ENCODE results near the gene SPTLC2.

The SPTLC2 gene

DNA sequence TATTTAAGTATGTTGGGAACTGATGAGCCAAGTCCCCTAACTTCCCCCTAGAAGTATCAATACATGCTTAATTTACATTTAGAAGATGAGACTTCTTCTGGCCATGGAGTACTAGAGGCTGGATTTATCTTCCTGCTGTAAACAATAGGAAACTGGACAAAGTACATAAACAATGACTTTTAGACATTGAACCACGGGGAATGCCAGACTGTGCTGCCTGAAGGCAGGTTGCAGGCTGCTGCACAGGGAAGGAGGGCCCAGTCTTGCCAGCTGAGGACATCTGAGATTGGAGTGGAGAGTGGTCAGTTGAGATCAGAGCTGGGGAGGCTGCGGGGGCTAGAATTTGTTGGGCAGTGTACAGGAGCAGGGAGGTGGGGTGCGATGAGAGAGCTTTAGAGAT, 93.3 kb downstream of the SPTLC2 start:
- H4K20me1 ChIP-seq (ENCODE audit: insufficient read depth, low read length, poor library complexity, severe bottlenecking): no peaks in the 10 kb centered on the region

DNA sequence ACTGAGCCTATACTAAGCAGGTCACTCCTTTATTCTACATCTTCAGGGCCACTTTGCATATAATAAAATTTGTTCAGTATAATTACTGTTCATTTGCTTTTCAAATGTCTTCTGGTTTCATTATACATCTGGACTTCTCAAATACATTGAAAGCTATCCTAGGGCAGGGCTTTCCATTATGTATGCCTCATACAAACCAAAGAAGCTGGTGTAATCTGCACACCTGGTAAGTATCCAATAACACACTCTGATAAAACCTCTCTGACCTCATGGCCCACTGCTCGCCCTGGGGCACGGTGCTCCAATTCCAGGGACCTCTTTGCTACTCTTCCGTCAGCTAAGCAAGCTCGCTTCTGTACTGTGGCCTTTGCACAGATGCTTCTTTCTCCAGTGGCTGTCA, 95.9 kb downstream of the SPTLC2 start:
- TF ChIP-seq, protein P1, sequence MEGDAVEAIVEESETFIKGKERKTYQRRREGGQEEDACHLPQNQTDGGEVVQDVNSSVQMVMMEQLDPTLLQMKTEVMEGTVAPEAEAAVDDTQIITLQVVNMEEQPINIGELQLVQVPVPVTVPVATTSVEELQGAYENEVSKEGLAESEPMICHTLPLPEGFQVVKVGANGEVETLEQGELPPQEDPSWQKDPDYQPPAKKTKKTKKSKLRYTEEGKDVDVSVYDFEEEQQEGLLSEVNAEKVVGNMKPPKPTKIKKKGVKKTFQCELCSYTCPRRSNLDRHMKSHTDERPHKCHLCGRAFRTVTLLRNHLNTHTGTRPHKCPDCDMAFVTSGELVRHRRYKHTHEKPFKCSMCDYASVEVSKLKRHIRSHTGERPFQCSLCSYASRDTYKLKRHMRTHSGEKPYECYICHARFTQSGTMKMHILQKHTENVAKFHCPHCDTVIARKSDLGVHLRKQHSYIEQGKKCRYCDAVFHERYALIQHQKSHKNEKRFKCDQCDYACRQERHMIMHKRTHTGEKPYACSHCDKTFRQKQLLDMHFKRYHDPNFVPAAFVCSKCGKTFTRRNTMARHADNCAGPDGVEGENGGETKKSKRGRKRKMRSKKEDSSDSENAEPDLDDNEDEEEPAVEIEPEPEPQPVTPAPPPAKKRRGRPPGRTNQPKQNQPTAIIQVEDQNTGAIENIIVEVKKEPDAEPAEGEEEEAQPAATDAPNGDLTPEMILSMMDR (conservative IDR thresholded peaks at IDR 0.05; ENCODE audit: low read length): no peak
- no peak for TF ChIP-seq EZH2phosphoT487 (IDR thresholded peaks at IDR 0.05; ENCODE audit: borderline replicate concordance)
- Histone ChIP-seq H3K27me3 (ENCODE audit: insufficient read depth, low read length, poor library complexity, severe bottlenecking) (no peaks in the 10 kb centered on the region), H3K4me3 (ENCODE audit: low read length, poor library complexity, severe bottlenecking) (no peak overlapping the region), H4K20me1 (ENCODE audit: insufficient read depth, low read length, poor library complexity, severe bottlenecking) (no peaks in the 10 kb centered on the region), H3K36me3 (ENCODE audit: insufficient read depth, low read length) (peaks cover 53% of the 10 kb centered on the region), H3K9me2 (replicated peaks; ENCODE audit: low read depth, low read length) (no peaks in the 10 kb centered on the region), H3K4me1 (ENCODE audit: insufficient read depth, low read length, poor library complexity, severe bottlenecking) (no peaks in the 10 kb centered on the region), H3K9me3 (ENCODE audit: insufficient read depth, low read depth, low read length) (no peaks in the 10 kb centered on the region), H3K79me2 (ENCODE audit: insufficient read depth, low read length) (no peaks in the 10 kb centered on the region), H3F3A (ENCODE audit: low read depth) (no peaks in the 10 kb centered on the region), H3K4me2 (ENCODE audit: low read depth, low read length, poor library complexity, severe bottlenecking) (no peak overlapping the region), H3K9ac (ENCODE audit: low read depth, low read length, poor library complexity, severe bottlenecking) (no peak overlapping the region), H2AFZ (ENCODE audit: low read length) (no peak overlapping the region)

More for the DNA sequence above, 93.3 kb downstream of the SPTLC2 start:
- no peaks in the 10 kb centered on the region for H3K9me2 ChIP-seq (replicated peaks; ENCODE audit: low read depth, low read length)
- peaks cover 29% of the 10 kb centered on the region for H3K36me3 ChIP-seq (ENCODE audit: insufficient read depth, low read length)
- TF ChIP-seq EZH2phosphoT487 (IDR thresholded peaks at IDR 0.05; ENCODE audit: borderline replicate concordance): no peak
- TF ChIP-seq, protein P1 (conservative IDR thresholded peaks at IDR 0.05; ENCODE audit: low read length): no peak
- H3K4me2 ChIP-seq (ENCODE audit: low read depth, low read length, poor library complexity, severe bottlenecking): no peak overlapping the region
- H3K4me1 ChIP-seq (ENCODE audit: insufficient read depth, low read length, poor library complexity, severe bottlenecking): no peaks in the 10 kb centered on the region
- H3K4me3 ChIP-seq (ENCODE audit: low read length, poor library complexity, severe bottlenecking): no peak overlapping the region
- no peaks in the 10 kb centered on the region for H3K9me3 ChIP-seq (ENCODE audit: insufficient read depth, low read depth, low read length)
- H3K79me2 ChIP-seq (ENCODE audit: insufficient read depth, low read length): no peaks in the 10 kb centered on the region
- no peaks in the 10 kb centered on the region for H3K27me3 ChIP-seq (ENCODE audit: insufficient read depth, low read length, poor library complexity, severe bottlenecking)
- H3F3A ChIP-seq (ENCODE audit: low read depth): no peaks in the 10 kb centered on the region
- no peak overlapping the region for H2AFZ ChIP-seq (ENCODE audit: low read length)
- no peak overlapping the region for H3K9ac ChIP-seq (ENCODE audit: low read depth, low read length, poor library complexity, severe bottlenecking)

DNA sequence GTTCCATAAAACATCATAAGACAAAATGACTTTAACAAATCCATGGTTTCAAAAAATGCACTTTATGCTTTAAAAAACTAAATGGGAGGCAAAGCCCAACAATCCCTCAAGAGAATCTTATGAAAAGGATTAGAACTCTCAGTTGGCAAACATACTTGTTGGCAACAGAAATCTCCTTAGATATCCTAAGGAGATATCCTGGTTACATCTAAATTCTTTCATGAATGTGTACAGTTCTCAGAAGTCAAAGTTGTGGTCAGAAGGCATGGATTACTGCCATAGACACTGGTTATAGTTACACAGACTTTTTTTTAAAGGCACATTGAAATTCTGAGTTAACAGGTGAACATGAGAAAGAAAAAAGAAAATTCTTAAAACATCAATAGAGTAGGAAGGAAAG, 100.3 kb downstream of the SPTLC2 start:
- no peaks in the 10 kb centered on the region for H4K20me1 ChIP-seq (ENCODE audit: insufficient read depth, low read length, poor library complexity, severe bottlenecking)
- no peak overlapping the region for H3K4me3 ChIP-seq (ENCODE audit: low read length, poor library complexity, severe bottlenecking)
- no peaks in the 10 kb centered on the region for H3K79me2 ChIP-seq (ENCODE audit: insufficient read depth, low read length)
- TF ChIP-seq EZH2phosphoT487 (IDR thresholded peaks at IDR 0.05; ENCODE audit: borderline replicate concordance): no peak
- TF ChIP-seq, protein P1 (conservative IDR thresholded peaks at IDR 0.05; ENCODE audit: low read length): no peak
- no peak overlapping the region for H3K9ac ChIP-seq (ENCODE audit: low read depth, low read length, poor library complexity, severe bottlenecking)
- H3K4me1 ChIP-seq (ENCODE audit: insufficient read depth, low read length, poor library complexity, severe bottlenecking): no peaks in the 10 kb centered on the region
- peaks cover 62% of the 10 kb centered on the region for H3K36me3 ChIP-seq (ENCODE audit: insufficient read depth, low read length)
- H2AFZ ChIP-seq (ENCODE audit: low read length): no peak overlapping the region
- H3K4me2 ChIP-seq (ENCODE audit: low read depth, low read length, poor library complexity, severe bottlenecking): no peak overlapping the region
- no peaks in the 10 kb centered on the region for H3K9me3 ChIP-seq (ENCODE audit: insufficient read depth, low read depth, low read length)
- H3K27me3 ChIP-seq (ENCODE audit: insufficient read depth, low read length, poor library complexity, severe bottlenecking): no peaks in the 10 kb centered on the region
- no peaks in the 10 kb centered on the region for H3F3A ChIP-seq (ENCODE audit: low read depth)
- H3K9me2 ChIP-seq (replicated peaks; ENCODE audit: low read depth, low read length): no peaks in the 10 kb centered on the region
